OCI-LY7 (cell line): Measurements from ENCODE around the gene SHROOM2.

Source experiments
- EZH2phosphoT487 ChIP-seq: fragments of 200-600 bp; sonication (generic); IDR thresholded peaks from 2 replicates; pipeline ENCODE4 v1.6.1; 2018; ENCODE audit warnings: low read depth, borderline replicate concordance, mild to moderate bottlenecking, mixed run types, antibody characterized with exemption, low read length, moderate library complexity, mixed read lengths
- TF ChIP-seq, protein P1 (sequence below): fragments of 200-600 bp; sonication (generic); conservative IDR thresholded peaks from 2 replicates; pipeline ENCODE4 v1.5.1; 2014; ENCODE audit warnings: mild to moderate bottlenecking, antibody characterized with exemption, low read length, moderate library complexity, mixed read lengths

DNA sequence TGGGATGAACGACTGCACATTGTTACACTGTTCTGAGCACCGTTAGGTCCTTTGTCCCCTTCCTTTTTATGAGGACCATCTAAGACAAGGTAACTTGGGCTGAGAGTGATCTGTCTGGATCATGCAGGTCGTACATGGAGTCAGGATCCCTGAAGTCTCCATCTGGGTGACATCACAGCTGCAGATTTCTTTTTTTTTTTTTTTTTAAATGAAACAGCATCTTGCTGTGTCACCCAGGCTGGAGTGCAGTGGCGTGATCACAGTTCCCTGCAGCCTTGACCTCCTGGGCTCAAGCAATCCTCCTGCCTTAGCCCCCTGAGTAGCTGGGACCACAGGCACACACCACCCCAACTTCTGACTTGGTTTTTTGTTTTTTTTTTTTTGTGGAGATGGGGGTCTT is 16.5 kb downstream of the SHROOM2 start:
- TF ChIP-seq, protein P1, sequence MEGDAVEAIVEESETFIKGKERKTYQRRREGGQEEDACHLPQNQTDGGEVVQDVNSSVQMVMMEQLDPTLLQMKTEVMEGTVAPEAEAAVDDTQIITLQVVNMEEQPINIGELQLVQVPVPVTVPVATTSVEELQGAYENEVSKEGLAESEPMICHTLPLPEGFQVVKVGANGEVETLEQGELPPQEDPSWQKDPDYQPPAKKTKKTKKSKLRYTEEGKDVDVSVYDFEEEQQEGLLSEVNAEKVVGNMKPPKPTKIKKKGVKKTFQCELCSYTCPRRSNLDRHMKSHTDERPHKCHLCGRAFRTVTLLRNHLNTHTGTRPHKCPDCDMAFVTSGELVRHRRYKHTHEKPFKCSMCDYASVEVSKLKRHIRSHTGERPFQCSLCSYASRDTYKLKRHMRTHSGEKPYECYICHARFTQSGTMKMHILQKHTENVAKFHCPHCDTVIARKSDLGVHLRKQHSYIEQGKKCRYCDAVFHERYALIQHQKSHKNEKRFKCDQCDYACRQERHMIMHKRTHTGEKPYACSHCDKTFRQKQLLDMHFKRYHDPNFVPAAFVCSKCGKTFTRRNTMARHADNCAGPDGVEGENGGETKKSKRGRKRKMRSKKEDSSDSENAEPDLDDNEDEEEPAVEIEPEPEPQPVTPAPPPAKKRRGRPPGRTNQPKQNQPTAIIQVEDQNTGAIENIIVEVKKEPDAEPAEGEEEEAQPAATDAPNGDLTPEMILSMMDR, result no peak
- TF ChIP-seq EZH2phosphoT487, result no peak
